ENCODE results near the gene NKD1. TPM values are rescaled to one million over a fixed set of nuclear protein-coding genes. Genes with fewer than 3 reads are reported as not detected.

The NKD1 gene
- total RNA-seq, 1 donor from 2014 or later, result 0.33 TPM

DNA sequence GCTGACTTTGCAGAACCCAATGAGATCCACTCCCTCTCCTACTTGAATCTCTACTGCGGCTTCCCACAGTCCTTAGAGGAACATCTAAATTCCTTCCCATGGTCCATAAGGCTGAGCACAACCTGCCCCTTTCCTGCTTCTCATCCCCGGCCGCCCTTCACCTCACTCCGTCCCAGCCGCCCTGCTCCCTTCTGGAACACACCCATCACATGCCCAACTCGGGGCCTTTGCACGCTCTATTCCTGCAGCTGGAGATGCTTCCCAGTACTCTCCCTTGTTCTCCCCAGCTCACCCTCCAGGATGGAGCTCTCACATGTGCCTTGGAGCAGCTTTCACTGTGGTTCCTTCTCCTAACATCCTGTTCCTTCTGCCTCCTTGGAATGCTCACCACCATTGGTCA, 23.6 kb downstream of the NKD1 start:
- no peak overlapping the region for H3K4me3 ChIP-seq (ENCODE audit: low read depth, low read length)
- no peak for DNase-seq (ENCODE audit: low read depth)
- TF ChIP-seq, protein P1, sequence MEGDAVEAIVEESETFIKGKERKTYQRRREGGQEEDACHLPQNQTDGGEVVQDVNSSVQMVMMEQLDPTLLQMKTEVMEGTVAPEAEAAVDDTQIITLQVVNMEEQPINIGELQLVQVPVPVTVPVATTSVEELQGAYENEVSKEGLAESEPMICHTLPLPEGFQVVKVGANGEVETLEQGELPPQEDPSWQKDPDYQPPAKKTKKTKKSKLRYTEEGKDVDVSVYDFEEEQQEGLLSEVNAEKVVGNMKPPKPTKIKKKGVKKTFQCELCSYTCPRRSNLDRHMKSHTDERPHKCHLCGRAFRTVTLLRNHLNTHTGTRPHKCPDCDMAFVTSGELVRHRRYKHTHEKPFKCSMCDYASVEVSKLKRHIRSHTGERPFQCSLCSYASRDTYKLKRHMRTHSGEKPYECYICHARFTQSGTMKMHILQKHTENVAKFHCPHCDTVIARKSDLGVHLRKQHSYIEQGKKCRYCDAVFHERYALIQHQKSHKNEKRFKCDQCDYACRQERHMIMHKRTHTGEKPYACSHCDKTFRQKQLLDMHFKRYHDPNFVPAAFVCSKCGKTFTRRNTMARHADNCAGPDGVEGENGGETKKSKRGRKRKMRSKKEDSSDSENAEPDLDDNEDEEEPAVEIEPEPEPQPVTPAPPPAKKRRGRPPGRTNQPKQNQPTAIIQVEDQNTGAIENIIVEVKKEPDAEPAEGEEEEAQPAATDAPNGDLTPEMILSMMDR (IDR thresholded peaks at IDR 0.05; ENCODE audit: insufficient read depth, low read length, poor library complexity, severe bottlenecking), result no peak
- no peaks in the 10 kb centered on the region for H3K36me3 ChIP-seq (ENCODE audit: control insufficient read depth, insufficient read depth, low read length)
- no peaks in the 10 kb centered on the region for H3K27me3 ChIP-seq (ENCODE audit: control insufficient read depth, insufficient read depth, low read length)

DNA sequence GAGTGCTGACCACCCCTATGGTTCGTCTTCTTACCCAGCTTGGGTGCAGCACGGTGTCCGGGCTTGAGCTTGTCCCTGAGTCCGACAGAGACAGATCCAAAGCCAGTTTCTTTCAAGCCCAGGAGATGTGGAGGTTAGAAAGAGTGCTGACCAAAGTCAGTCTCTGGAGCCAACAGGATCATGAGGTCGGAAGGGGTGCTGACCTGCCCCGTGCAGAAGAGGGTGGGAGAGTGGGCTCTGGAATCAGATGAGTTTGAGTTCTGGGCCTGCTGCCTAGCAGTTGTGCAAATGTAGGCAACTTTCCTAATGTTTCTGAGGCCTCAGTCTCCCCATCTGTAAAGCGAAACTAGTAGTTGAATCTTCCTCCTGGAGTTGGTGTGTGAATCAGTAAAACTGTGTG, 24.5 kb downstream of the NKD1 start:
- no peak overlapping the region for H3K4me3 ChIP-seq (ENCODE audit: low read depth, low read length)
- TF ChIP-seq, protein P1 (IDR thresholded peaks at IDR 0.05; ENCODE audit: insufficient read depth, low read length, poor library complexity, severe bottlenecking), result no peak
- no peak for DNase-seq (ENCODE audit: low read depth)
- H3K36me3 ChIP-seq (ENCODE audit: control insufficient read depth, insufficient read depth, low read length), result no peaks in the 10 kb centered on the region
- H3K27me3 ChIP-seq (ENCODE audit: control insufficient read depth, insufficient read depth, low read length), result no peaks in the 10 kb centered on the region

DNA sequence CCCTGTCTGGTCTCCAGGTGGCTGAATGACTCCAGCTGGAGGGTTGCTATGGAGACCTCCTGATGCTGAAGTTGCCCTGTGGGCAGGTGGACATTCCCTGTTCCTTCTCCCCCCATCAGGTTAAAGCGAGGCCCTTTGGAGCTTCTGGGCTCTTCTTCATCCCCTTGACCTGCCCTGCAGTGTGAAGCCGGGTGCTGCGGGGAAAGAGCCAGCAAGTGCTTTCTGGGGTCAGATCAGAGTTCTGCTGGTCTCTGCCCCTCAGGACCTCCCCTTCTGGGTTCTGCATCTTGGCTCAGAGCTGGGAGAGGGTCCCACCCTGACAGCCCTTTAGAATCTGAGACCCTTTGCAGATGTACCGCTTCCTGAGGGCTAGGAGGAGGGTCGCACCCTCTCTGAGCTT, 25.1 kb downstream of the NKD1 start:
- DNase-seq (ENCODE audit: low read depth), result no peak
- Histone ChIP-seq H3K36me3 (ENCODE audit: control insufficient read depth, insufficient read depth, low read length) (no peaks in the 10 kb centered on the region), H3K27me3 (ENCODE audit: control insufficient read depth, insufficient read depth, low read length) (no peaks in the 10 kb centered on the region), H3K4me3 (ENCODE audit: low read depth, low read length) (no peak overlapping the region)
- TF ChIP-seq, protein P1 (IDR thresholded peaks at IDR 0.05; ENCODE audit: insufficient read depth, low read length, poor library complexity, severe bottlenecking), result no peak

DNA sequence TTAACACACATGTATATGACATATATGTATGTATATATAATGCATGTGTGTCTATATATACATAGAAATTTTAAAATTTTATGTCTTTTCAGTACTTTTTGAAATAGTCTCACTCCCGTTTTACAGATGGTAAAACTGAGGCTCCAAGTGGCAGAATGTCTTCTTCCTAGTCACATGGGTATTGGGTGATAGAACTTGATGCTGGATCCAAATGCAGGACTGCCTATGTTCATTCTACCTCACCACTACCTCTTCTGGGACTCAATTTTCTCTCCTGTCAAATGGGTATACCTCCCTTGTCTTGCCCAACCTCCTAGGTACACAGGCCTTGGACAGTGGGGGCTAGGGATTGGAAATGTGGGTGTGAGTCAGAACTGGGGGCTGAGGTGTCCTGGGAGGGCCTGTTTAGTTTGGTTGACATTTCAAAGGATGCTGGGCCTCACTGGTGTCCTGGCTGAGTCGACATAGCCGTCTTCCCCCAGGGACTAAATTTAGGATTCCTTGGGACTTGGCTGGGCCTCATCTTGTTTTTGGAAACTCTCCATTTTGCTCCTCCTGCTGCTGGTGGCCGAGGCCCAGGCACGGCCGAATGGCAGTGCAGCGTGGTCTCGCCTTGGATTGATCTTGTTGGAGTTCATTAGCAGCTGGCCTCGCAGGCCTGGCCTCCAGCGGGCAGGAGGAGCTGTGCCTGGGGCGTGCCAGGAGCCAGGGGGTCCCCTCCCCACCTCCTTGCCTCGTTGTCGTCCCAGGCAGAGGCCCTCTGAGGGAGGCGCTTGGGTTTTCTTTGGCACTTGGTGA, 25.9 kb downstream of the NKD1 start:
- H3K36me3 ChIP-seq (ENCODE audit: control insufficient read depth, insufficient read depth, low read length), result no peaks in the 10 kb centered on the region
- TF ChIP-seq, protein P1 (IDR thresholded peaks at IDR 0.05; ENCODE audit: insufficient read depth, low read length, poor library complexity, severe bottlenecking), result no peak
- H3K4me3 ChIP-seq (ENCODE audit: low read depth, low read length), result no peak overlapping the region
- no peak for DNase-seq (ENCODE audit: low read depth)
- no peaks in the 10 kb centered on the region for H3K27me3 ChIP-seq (ENCODE audit: control insufficient read depth, insufficient read depth, low read length)

DNA sequence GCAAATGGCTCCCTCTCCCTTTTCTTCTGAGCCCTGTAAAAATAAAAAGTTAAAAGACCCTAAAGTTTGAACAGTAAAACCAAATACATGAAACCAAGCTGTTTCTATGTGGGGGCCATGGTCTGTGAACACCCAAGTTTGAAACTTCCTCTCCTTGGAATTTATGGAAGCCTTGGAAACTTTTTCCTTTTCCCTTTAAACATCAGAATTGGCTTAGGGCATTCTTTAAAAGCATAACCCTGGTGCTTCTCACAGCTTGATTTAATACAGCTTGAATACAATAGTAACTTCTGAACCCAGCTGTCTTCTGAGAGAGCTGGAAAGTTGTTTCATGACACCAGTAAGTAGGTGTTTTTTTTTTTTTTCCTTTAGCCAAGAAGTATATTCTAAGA, 26.5 kb downstream of the NKD1 start:
- Histone ChIP-seq H3K27me3 (ENCODE audit: control insufficient read depth, insufficient read depth, low read length) (no peaks in the 10 kb centered on the region), H3K4me3 (ENCODE audit: low read depth, low read length) (no peak overlapping the region), H3K36me3 (ENCODE audit: control insufficient read depth, insufficient read depth, low read length) (no peaks in the 10 kb centered on the region)
- TF ChIP-seq, protein P1 (IDR thresholded peaks at IDR 0.05; ENCODE audit: insufficient read depth, low read length, poor library complexity, severe bottlenecking), result no peak
- DNase-seq (ENCODE audit: low read depth), result no peak

DNA sequence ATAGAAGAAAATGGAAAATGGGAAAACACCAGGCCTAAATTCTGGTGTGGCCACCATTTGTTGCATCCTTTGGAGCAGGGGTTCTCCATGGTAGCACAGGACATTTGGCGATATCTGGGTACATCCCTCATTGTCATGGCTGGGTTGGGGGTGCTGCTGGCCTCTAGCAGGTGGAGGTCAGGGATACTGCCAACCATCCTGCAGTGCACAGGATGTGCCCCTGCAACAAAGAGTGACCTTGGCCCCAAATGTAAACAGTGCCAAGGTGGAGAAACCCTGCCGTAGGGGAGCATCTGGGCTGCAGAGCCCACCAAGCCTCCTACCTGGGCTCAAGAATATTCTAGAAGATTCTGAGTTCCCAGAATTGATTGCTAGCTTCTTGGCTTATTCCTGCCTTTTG, 27.5 kb downstream of the NKD1 start:
- H3K27me3 ChIP-seq (ENCODE audit: control insufficient read depth, insufficient read depth, low read length), result no peaks in the 10 kb centered on the region
- DNase-seq (ENCODE audit: low read depth), result no peak
- no peak overlapping the region for H3K4me3 ChIP-seq (ENCODE audit: low read depth, low read length)
- TF ChIP-seq, protein P1 (IDR thresholded peaks at IDR 0.05; ENCODE audit: insufficient read depth, low read length, poor library complexity, severe bottlenecking), result no peak
- H3K36me3 ChIP-seq (ENCODE audit: control insufficient read depth, insufficient read depth, low read length), result no peaks in the 10 kb centered on the region
